ENCODE results near the gene NTM. TPM values are rescaled to one million over a fixed set of nuclear protein-coding genes. Genes with fewer than 3 reads are reported as not detected.

The NTM gene
- total RNA-seq, 4 donors from 2014 or later: 1.4 to 5.7 TPM; not detected in 2

DNA sequence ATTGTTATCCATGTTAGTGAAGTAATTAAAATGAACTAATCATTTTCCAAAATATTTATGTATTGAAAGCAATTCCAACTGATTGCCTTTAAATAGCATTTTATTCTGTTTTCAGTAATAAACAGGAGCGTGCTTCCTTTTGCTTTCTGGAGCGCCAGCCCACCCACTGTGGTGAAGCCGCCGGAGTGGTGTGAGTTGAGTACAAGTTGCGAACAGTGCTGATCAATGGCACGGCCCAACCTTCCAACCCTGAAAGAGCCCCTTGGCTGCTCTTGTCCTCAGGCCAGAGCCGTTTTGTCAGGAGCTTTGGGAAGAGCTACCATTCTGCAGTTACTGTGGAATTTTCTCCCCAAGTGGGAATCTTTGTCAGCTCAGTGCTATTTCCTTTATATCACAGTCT is 42.8 kb downstream of the NTM start:
- no peaks in the 10 kb centered on the region for H3K27me3 ChIP-seq
- no peak overlapping the region for H3K27ac ChIP-seq
- no peaks in the 10 kb centered on the region for H3K36me3 ChIP-seq
- H3K4me1 ChIP-seq: no peaks in the 10 kb centered on the region
- no peak for TF ChIP-seq POLR2A (IDR thresholded peaks at IDR 0.05)
- TF ChIP-seq, protein P1, sequence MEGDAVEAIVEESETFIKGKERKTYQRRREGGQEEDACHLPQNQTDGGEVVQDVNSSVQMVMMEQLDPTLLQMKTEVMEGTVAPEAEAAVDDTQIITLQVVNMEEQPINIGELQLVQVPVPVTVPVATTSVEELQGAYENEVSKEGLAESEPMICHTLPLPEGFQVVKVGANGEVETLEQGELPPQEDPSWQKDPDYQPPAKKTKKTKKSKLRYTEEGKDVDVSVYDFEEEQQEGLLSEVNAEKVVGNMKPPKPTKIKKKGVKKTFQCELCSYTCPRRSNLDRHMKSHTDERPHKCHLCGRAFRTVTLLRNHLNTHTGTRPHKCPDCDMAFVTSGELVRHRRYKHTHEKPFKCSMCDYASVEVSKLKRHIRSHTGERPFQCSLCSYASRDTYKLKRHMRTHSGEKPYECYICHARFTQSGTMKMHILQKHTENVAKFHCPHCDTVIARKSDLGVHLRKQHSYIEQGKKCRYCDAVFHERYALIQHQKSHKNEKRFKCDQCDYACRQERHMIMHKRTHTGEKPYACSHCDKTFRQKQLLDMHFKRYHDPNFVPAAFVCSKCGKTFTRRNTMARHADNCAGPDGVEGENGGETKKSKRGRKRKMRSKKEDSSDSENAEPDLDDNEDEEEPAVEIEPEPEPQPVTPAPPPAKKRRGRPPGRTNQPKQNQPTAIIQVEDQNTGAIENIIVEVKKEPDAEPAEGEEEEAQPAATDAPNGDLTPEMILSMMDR (IDR thresholded peaks at IDR 0.05): no peak
- intact Hi-C loops (cut with DNase I; ENCODE audit: low total_unique reads): no loop called here
- DNase-seq: no peak
- H3K4me3 ChIP-seq: no peak overlapping the region
- H3K9me3 ChIP-seq: no peaks in the 10 kb centered on the region

DNA sequence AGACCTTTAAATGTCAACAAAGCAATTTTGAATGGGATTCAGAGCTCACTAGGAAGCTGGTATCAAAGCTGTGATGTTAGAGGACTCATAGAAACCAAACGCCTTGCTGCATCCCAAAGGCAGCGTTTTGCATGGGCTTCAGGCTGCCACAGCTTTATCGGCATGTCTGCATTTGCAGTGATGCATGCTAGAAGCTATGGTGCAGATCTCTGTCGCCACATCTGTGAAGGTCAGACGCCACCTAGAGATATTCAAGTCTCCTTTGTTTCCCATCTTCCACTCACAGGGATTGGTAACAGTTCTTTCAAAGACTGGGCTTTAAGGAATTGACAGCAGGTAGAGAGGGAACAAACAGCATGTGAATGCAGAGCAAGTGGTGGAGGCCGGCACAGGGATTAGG is 47.8 kb downstream of the NTM start:
- Histone ChIP-seq H3K4me1 (no peaks in the 10 kb centered on the region), H3K36me3 (no peaks in the 10 kb centered on the region), H3K9me3 (no peaks in the 10 kb centered on the region), H3K27ac (no peak overlapping the region), H3K4me3 (no peak overlapping the region), H3K27me3 (no peaks in the 10 kb centered on the region)
- no peak for TF ChIP-seq POLR2A (IDR thresholded peaks at IDR 0.05)
- TF ChIP-seq, protein P1 (IDR thresholded peaks at IDR 0.05): no peak
- intact Hi-C loops (cut with DNase I; ENCODE audit: low total_unique reads): no loop called here
- no peak for DNase-seq

DNA sequence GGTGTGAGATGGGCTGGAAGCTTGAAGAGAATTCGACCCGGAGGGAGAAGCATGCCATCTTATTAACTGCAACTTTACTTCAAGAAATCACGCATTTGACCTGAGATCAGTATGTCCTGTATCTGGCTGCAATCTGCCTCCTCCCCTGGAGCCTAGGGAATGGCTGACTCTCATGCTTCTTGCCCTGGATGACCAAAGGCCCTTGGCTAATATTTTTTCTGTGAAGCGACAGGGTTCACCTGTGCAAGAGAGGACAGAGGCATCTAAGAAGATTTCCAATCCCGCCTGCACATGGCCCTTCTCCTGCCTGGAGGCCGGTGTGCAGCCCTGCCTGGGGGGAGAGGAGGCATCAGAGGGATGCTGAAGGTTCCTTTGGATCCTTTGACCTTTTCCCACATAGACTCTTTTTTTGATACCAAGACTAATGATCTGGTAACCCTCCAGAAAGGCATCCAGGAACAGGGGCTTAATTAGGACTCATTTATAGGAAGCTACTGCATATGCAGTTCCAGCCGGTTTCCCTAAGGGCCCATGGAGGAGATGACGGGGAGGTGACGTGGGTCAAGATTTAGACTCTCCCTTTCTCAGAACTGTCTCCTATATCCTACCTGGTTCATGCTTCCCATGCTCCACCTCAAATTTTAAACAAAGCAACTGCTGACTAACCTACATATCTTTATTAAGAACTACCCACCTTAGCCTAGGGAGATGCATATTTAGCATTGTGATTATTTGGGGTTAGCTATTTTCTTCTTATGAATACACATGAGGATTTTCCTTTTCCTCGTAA is 50.8 kb downstream of the NTM start:
- Histone ChIP-seq H3K9me3 (no peaks in the 10 kb centered on the region), H3K4me3 (no peak overlapping the region), H3K4me1 (no peaks in the 10 kb centered on the region), H3K36me3 (no peaks in the 10 kb centered on the region), H3K27ac (no peak overlapping the region), H3K27me3 (no peaks in the 10 kb centered on the region)
- no peak for DNase-seq
- intact Hi-C loops (cut with DNase I; ENCODE audit: low total_unique reads): no loop called here
- TF ChIP-seq POLR2A (IDR thresholded peaks at IDR 0.05): no peak
- TF ChIP-seq, protein P1 (IDR thresholded peaks at IDR 0.05): no peak

DNA sequence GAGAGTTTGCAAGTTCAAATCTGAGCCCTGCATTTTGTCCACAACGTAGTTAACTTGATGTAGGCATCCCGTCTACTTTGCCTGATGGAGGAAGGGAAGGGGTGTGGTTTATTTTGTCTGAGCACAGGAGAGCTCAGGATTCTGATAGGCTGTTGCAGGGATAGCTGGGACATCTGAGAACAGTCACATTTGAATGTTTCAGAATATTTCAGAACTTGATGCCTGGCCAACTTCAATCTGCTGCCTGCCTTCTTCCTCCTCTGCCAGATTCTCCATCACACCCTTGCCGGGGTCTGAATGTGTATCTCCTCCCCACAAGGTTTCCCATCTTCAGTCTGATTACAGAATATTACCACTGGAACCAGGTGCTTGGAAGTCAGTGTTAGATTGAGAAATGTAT is 51.6 kb downstream of the NTM start:
- H3K27ac ChIP-seq: no peak overlapping the region
- no peak for DNase-seq
- no peaks in the 10 kb centered on the region for H3K36me3 ChIP-seq
- no peak overlapping the region for H3K4me3 ChIP-seq
- TF ChIP-seq, protein P1 (IDR thresholded peaks at IDR 0.05): no peak
- TF ChIP-seq POLR2A (IDR thresholded peaks at IDR 0.05): no peak
- intact Hi-C loops (cut with DNase I; ENCODE audit: low total_unique reads): no loop called here
- no peaks in the 10 kb centered on the region for H3K9me3 ChIP-seq
- no peaks in the 10 kb centered on the region for H3K4me1 ChIP-seq
- no peaks in the 10 kb centered on the region for H3K27me3 ChIP-seq

DNA sequence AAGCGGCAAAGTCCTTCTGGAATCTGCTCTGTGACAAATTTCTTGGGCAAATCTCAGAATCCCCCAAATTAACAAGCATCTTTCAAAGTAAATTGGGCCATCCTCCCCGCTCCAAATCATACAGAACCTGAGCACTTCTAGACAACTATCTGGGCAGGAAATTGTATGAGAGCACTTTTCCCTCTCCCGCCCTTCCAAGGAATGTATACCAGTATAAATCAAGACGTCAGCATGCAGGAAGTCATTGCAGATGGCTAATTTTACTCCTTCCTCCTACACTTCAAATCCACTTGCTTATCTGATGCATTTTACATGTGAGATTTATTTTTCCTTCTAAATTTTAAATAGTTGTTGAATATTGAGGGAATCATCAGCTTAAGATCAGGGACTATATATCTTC is 52.1 kb downstream of the NTM start:
- Histone ChIP-seq H3K27me3 (no peaks in the 10 kb centered on the region), H3K4me3 (no peak overlapping the region), H3K9me3 (no peaks in the 10 kb centered on the region), H3K4me1 (no peaks in the 10 kb centered on the region), H3K36me3 (no peaks in the 10 kb centered on the region), H3K27ac (no peak overlapping the region)
- intact Hi-C loops (cut with DNase I; ENCODE audit: low total_unique reads): no loop called here
- no peak for DNase-seq
- TF ChIP-seq, protein P1 (IDR thresholded peaks at IDR 0.05): no peak
- TF ChIP-seq POLR2A (IDR thresholded peaks at IDR 0.05): no peak

Data from uterus (tissue), 4 donors.